GM12864 (cell line): ENCODE results near the gene TMEM167A.

Experiments
- DNase-seq: peaks from one replicate; pipeline ENCODE4 v3.0.0-alpha.2; 2011; ENCODE audit warnings: low read depth
- H3K4me3 ChIP-seq: 2 replicates; pipeline ENCODE4 v1.5.1; 2011; ENCODE audit warnings: mild to moderate bottlenecking, low read depth, low read length, control low read depth
- CTCF ChIP-seq: IDR thresholded peaks from 2 replicates; pipeline ENCODE4 v1.5.1; 2011; ENCODE audit warnings: low read depth, mild to moderate bottlenecking, moderate library complexity, low read length, control low read depth, inconsistent platforms; ENCODE audit errors: missing control alignments

TMEM167A gene

GRCh38 chr5:83076742-83077661 is at the start of gene TMEM167A, which contains the start of gene XRCC4:
TSS of gene TMEM167A (minus strand) at chr5:83077394. CDS start at chr5:83077323, 71 bp downstream.
TSS of gene XRCC4 (plus strand) at chr5:83077547. CDS start at chr5:83104920, 27,373 bp downstream.
- peak; percentile 99 for DNase-seq
- peak within 1 kb of the TSS; percentile 90 for H3K4me3 ChIP-seq
- TF ChIP-seq CTCF, result no peak

- DNase-seq, result no peak
- no peak for TF ChIP-seq CTCF
- no peak overlapping the region for H3K4me3 ChIP-seq
Measured at GRCh38 chr5:83126501-83126900, 49.3 kb upstream of the TMEM167A start.

GRCh38 chr5:83125560-83125959 is 48.4 kb upstream of the TMEM167A start:
- DNase-seq, result no peak
- TF ChIP-seq CTCF, result no peak
- H3K4me3 ChIP-seq, result no peak overlapping the region

- no peak for DNase-seq
- no peak for TF ChIP-seq CTCF
- no peak overlapping the region for H3K4me3 ChIP-seq
Measured at GRCh38 chr5:83124593-83124992, 47.4 kb upstream of the TMEM167A start.

GRCh38 chr5:83118976-83119375 is 41.8 kb upstream of the TMEM167A start:
- H3K4me3 ChIP-seq, result no peak overlapping the region
- no peak for DNase-seq
- no peak for TF ChIP-seq CTCF

- no peak for TF ChIP-seq CTCF
- no peak overlapping the region for H3K4me3 ChIP-seq
- DNase-seq, result no peak
Measured at GRCh38 chr5:83118471-83118870, 41.3 kb upstream of the TMEM167A start.
